Omental fat pad (tissue), 4 donors: ENCODE measurements around the gene FBXL7. TPM values are rescaled to one million over a fixed set of nuclear protein-coding genes. Genes with fewer than 3 reads are reported as not detected.

Source experiments
- ATAC-seq: fragments of 150-250 bp; one replicate; pipeline ENCODE4 v1.9.1; 2016; ENCODE audit warnings: mild to moderate bottlenecking, moderate library complexity; ENCODE audit not compliant: low FRiP score
- DNase-seq: peaks from one replicate; pipeline ENCODE4 v3.0.0-alpha.2; 2019; ENCODE audit warnings: low spot score
- CTCF ChIP-seq, 3 donors: fragments of 450-650 bp; IDR thresholded peaks; one replicate each; pipeline ENCODE4 v1.5.1; 2016 to 2017; ENCODE audit warnings: antibody characterized with exemption in 3 of 3, mild to moderate bottlenecking in 3 of 3, moderate library complexity in 2 of 3
- total RNA-seq, 4 donors: library from RNA; depleted of rRNA; stranded (reverse); fragments of >200 nt; gene quantifications; one replicate each; pipeline ENCODE4 v1.1.0, GENCODE V29; 2016

FBXL7 gene
- total RNA-seq, 4 donors from 2014 or later, result 9.1 to 47.1 (median 17.1) TPM

GRCh38 chr5:15727375-15727774, 227.4 kb downstream of the FBXL7 start:
- ATAC-seq (no peak), DNase-seq (no peak)
- no peak for TF ChIP-seq CTCF (IDR thresholded peaks at IDR 0.05)

GRCh38 chr5:15728811-15729210, 228.8 kb downstream of the FBXL7 start:
- ATAC-seq (no peak), DNase-seq (no peak)
- TF ChIP-seq CTCF (IDR thresholded peaks at IDR 0.05), result no peak

- DNase-seq (no peak), ATAC-seq (no peak)
- TF ChIP-seq CTCF (IDR thresholded peaks at IDR 0.05), result no peak
These were observed 231.7 kb downstream of the FBXL7 start for GRCh38 chr5:15731699-15732098.

GRCh38 chr5:15734058-15734457, 234.1 kb downstream of the FBXL7 start:
- DNase-seq (no peak), ATAC-seq (no peak)
- no peak for TF ChIP-seq CTCF (IDR thresholded peaks at IDR 0.05)

GRCh38 chr5:15737036-15737821, 237.2 kb downstream of the FBXL7 start:
- DNase-seq, result no peak
- ATAC-seq, result no peak
- no peak for TF ChIP-seq CTCF (IDR thresholded peaks at IDR 0.05)

- ATAC-seq (no peak), DNase-seq (no peak)
- TF ChIP-seq CTCF (IDR thresholded peaks at IDR 0.05), result no peak
These were observed 238.1 kb downstream of the FBXL7 start for GRCh38 chr5:15737871-15738664.
